GM20000 (cell line): Measurements from ENCODE around the gene GSTM5.

Experiments used
- DNase-seq: peaks from one replicate; pipeline ENCODE4 v3.0.0; 2012; ENCODE audit warnings: low spot score
- CTCF ChIP-seq: IDR thresholded peaks from 2 replicates; pipeline ENCODE4 v1.5.1; 2012; ENCODE audit warnings: mild to moderate bottlenecking, control low read depth; ENCODE audit errors: extremely low read depth, missing control alignments

The GSTM5 gene

DNA sequence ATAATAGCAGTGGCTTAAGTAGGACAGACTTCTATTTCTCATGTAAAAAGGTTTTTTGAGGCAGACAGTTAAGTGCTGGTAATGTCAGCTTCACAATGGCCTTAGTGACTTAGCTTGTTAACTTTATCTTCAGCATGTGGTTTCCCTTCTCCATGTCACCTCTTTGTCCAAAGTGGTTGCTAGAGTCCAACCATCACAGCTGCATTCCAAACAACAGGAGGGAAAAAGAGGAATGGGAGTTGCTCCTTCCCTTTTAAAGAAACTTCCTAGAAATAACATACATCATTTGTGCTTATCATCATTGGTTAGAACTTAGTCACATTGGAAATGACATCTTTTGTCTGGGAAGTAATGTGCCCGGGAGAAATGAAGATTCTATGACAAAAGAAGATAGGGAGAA is 9.9 kb downstream of the GSTM5 start:
- DNase-seq = no peak
- no peak for TF ChIP-seq CTCF

DNA sequence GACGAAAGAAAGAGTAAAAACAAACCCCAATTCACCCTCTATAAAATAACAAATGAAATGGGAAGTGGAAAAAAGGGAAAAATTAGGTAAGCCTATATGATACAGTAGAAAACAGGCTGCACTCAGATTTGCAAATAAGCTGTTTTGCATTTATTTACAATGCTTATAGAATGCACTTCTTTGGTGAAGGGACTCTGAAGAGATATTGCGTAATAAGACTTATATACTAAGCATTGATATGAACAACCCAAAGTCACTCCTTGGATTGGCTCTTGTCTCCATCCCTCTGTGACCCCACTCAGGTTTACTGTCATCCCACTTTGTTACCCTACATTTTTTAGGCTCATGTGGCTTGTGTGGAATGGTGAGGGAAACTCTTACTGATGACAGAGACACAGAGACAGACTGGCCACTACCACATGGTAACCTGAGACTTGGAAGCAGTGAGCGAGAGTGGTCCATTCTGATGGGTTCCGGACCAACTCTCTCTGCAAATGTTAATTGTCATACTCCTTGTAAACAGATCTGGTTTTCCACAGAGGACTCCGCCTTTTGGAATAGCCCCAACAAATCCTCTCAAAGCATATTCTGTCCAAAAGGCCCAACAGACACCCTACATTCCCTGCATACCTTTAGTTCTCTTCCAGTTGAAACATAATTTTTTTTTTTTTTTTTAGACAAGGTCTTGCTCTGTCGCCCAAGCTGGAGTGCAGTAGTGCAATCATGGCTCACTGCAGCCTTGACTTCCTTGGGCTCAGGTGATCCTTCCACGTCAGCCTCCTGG is 11.0 kb downstream of the GSTM5 start:
- no peak for DNase-seq
- TF ChIP-seq CTCF = no peak

DNA sequence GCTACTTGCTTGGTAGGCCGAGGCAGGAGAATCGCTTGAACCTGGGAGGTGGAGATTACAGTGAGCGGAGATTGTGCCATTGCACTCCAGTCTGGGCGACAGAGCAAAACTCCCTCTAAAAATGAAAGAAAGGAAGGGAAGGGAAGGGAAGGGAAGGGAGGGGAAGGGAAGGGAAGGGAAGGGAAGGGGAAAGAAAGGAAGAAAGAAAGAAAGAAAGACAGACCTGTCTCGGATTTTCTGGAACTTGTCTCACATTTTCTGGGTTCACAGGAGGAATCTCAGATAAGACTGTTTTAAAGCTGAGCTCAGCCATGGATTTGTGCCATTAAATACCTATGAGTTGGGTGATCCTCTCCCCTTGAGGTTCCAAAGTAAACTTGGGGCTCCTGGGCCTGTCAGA is 12.9 kb downstream of the GSTM5 start:
- TF ChIP-seq CTCF = no peak
- DNase-seq = no peak

DNA sequence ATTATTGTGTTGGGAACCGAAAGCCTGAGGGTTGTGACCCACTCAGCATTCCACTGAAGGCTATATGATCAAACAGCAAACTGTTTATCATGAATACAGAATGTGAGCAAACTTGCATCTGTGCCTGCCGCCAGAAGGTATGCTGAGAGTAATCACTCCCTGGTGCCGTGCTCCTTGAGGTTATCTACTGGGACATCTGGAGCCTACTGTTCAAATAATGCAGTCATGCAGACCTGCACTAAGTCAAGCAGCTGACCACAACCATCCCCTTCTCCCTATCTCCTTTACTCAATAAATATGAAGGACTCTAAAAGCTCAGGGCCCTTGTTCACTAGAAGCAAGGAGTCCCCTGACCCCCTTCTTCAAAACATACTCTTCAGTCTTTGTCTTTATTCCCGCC is 13.5 kb downstream of the GSTM5 start:
- no peak for DNase-seq
- no peak for TF ChIP-seq CTCF

DNA sequence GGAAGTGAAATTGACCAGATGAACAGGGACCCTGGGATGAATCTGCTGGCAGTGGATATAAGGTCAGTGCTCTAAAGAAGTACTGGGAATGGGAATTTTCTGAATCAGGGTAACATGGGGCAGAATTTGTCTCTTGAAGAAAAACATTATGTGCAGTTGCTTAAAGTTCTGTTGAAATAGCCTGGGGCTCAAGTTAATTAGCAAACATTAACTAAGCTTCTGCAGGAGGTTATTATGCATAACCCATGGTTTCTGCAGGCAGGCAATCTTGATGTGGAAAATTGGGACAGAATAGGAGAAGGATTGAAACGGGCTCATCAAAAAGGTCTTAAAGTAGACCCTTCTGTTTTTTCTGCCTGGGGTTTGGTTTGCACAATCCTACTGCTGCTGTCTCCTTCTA is 14.0 kb downstream of the GSTM5 start:
- TF ChIP-seq CTCF = no peak
- no peak for DNase-seq

GRCh38 chr1:109726728-109727373 is 14.8 kb downstream of the GSTM5 start:
- no peak for DNase-seq
- no peak for TF ChIP-seq CTCF

- TF ChIP-seq CTCF = no peak
- DNase-seq = no peak
Measured at GRCh38 chr1:109728870-109729269, 16.8 kb downstream of the GSTM5 start.
